GM18526 (cell line): ENCODE data around the gene ANTXR1.

Source experiments
- POLR2A ChIP-seq: IDR thresholded peaks from 3 replicates; pipeline ENCODE4 v1.6.1; 2011; ENCODE audit not compliant: insufficient read length; ENCODE audit errors: extremely low read depth

ANTXR1 gene

GRCh38 chr2:69298261-69298660 is 285.3 kb downstream of the ANTXR1 start:
- TF ChIP-seq POLR2A = no peak

- TF ChIP-seq POLR2A = no peak
Measured at GRCh38 chr2:69298862-69299261, 285.9 kb downstream of the ANTXR1 start.
